PC-9 (cell line): ENCODE measurements around the gene HOMEZ. TPM values are rescaled to one million over a fixed set of nuclear protein-coding genes. Genes with fewer than 3 reads are reported as not detected.
"Not testable (repeated sequence)": the region's sequence is repeated elsewhere in the genome, so short reads cannot be mapped to it uniquely, and the experiment has no call there.

Source experiments
- BruUV-seq: library from RNA; stranded (reverse); fragments of 400-500 nt; replicated peaks from 2 replicates; lab custom pipeline; 2021; lab: Mats Ljungman, UMichigan
- CTCF ChIA-PET: fragments of 300-600 bp; sonication (Branson Sonifier 250); formaldehyde crosslinking; loops from one replicate; lab custom pipeline; 2022; ENCODE audit warnings: antibody characterized with exemption; lab: Charles Lee
- POLR2A ChIA-PET: fragments of 300-600 bp; sonication (Branson Sonifier 250); formaldehyde crosslinking; loops from one replicate; lab custom pipeline; 2022; ENCODE audit warnings: antibody characterized with exemption; ENCODE audit not compliant: unreplicated experiment; lab: Charles Lee
- DNase-seq, 2 experiments: peaks; one replicate each; pipeline versions ENCODE4 v3.0.0 to v3.0.0-alpha.2; 2015 to 2022; ENCODE audit warnings: mixed read lengths in 1 of 2
- H2AFZ ChIP-seq: fragments of 200-600 bp; sonication (generic); 2 replicates; pipeline ENCODE4 v1.8.1; 2017; ENCODE audit warnings: antibody characterized with exemption
- H3F3A ChIP-seq: fragments of 200-600 bp; sonication (generic); 2 replicates; pipeline ENCODE4 v1.8.1; 2017; ENCODE audit warnings: antibody characterized with exemption, mild to moderate bottlenecking, low read depth; ENCODE audit not compliant: insufficient read depth
- H3K27ac ChIP-seq: fragments of 200-600 bp; sonication (generic); 2 replicates; pipeline ENCODE4 v1.6.1; 2016; ENCODE audit warnings: mixed run types
- H3K27me3 ChIP-seq: fragments of 200-600 bp; sonication (generic); 2 replicates; pipeline ENCODE4 v1.6.1; 2016; ENCODE audit warnings: low read depth, mixed run types; ENCODE audit not compliant: insufficient read depth
- H3K36me3 ChIP-seq: fragments of 200-600 bp; sonication (generic); 2 replicates; pipeline ENCODE4 v1.6.1; 2016; ENCODE audit warnings: low read depth, mixed run types
- H3K4me1 ChIP-seq: fragments of 200-600 bp; sonication (generic); replicated peaks from 2 replicates; pipeline ENCODE4 v1.6.1; 2016; ENCODE audit warnings: mixed run types; ENCODE audit not compliant: insufficient read depth
- H3K4me2 ChIP-seq: fragments of 200-600 bp; sonication (generic); 2 replicates; pipeline ENCODE4 v1.6.1; 2017; ENCODE audit warnings: mixed run types
- H3K4me3 ChIP-seq: fragments of 200-600 bp; sonication (generic); 2 replicates; pipeline ENCODE4 v1.6.1; 2016; ENCODE audit warnings: mixed run types
- H3K79me2 ChIP-seq: fragments of 200-600 bp; sonication (generic); 2 replicates; pipeline ENCODE4 v1.6.1; 2017; ENCODE audit warnings: low read depth, mixed run types
- H3K9me2 ChIP-seq: fragments of 200-600 bp; sonication (generic); 2 replicates; pipeline ENCODE4 v1.8.1; 2017; ENCODE audit warnings: mild to moderate bottlenecking; ENCODE audit not compliant: insufficient read depth
- H3K9me3 ChIP-seq: fragments of 200-600 bp; sonication (generic); 2 replicates; pipeline ENCODE4 v1.8.1; 2016; ENCODE audit warnings: low read depth; ENCODE audit not compliant: insufficient read depth
- H4K20me1 ChIP-seq: fragments of 200-600 bp; sonication (generic); 2 replicates; pipeline ENCODE4 v1.8.1; 2017; ENCODE audit not compliant: insufficient read depth
- EZH2 ChIP-seq: fragments of 200-600 bp; sonication (generic); IDR thresholded peaks from 2 replicates; pipeline ENCODE4 v1.8.0; 2017; ENCODE audit warnings: antibody characterized with exemption, low read depth
- intact Hi-C: fragments of 100-400 bp; cut with micrococcal nuclease; formaldehyde crosslinking; loops from one replicate; pipeline ENCODE4 v1.10.0; 2022; ENCODE audit not compliant: unreplicated experiment
- total RNA-seq: library from RNA; stranded (reverse); gene quantifications from 2 replicates; pipeline ENCODE4 v1.2.3, GENCODE V29; 2021
- TF ChIP-seq, protein P1 (sequence below): fragments of 200-600 bp; sonication (generic); conservative IDR thresholded peaks from 2 replicates; pipeline ENCODE4 v1.6.1; 2017; ENCODE audit warnings: mixed run types, antibody characterized with exemption, mild to moderate bottlenecking, moderate library complexity

Gene HOMEZ
- total RNA-seq, 1 experiment from 2014 or later, result 14.0 TPM

DNA sequence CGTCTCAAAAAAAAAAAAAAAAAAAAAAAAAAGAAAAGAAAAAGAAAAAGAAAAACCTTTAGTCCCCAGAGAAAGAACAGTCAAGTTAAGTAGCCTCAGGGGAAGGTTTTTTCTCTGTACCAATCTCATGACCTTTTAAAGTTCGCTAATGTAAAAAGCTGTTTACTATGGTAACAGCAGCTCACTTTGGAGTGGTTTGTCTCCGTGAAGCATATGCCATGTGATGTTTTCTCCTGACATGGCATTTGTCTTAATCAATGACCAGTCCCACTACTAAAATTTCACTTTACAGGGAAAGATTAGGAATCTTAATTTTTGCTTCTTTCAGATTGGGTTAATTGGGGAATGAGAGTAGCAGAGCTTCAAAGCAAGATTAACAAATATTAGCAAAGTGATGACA lies 43.9 kb downstream of the HOMEZ start:
- Histone ChIP-seq H3K9me2 (no peaks in the 10 kb centered on the region), H3F3A (no peaks in the 10 kb centered on the region), H4K20me1 (no peaks in the 10 kb centered on the region), H3K27ac (no peak overlapping the region), H3K27me3 (no peaks in the 10 kb centered on the region), H3K79me2 (no peaks in the 10 kb centered on the region), H3K9me3 (no peaks in the 10 kb centered on the region), H2AFZ (no peak overlapping the region), H3K36me3 (no peaks in the 10 kb centered on the region), H3K4me2 (no peak overlapping the region), H3K4me3 (no peak overlapping the region), H3K4me1 (peaks cover 4% of the 10 kb centered on the region; the same call in 1 of the 2 replicates)
- POLR2A ChIA-PET, result interaction anchor here (0.6 kb wide), 1 partner anchor 46 kb away, joined by 3 read pairs; no protein-coding TSS in a partner anchor
- no peak for DNase-seq
- intact Hi-C loops, result no loop called here
- BruUV-seq, result no TSS peak
- TF ChIP-seq, protein P1, sequence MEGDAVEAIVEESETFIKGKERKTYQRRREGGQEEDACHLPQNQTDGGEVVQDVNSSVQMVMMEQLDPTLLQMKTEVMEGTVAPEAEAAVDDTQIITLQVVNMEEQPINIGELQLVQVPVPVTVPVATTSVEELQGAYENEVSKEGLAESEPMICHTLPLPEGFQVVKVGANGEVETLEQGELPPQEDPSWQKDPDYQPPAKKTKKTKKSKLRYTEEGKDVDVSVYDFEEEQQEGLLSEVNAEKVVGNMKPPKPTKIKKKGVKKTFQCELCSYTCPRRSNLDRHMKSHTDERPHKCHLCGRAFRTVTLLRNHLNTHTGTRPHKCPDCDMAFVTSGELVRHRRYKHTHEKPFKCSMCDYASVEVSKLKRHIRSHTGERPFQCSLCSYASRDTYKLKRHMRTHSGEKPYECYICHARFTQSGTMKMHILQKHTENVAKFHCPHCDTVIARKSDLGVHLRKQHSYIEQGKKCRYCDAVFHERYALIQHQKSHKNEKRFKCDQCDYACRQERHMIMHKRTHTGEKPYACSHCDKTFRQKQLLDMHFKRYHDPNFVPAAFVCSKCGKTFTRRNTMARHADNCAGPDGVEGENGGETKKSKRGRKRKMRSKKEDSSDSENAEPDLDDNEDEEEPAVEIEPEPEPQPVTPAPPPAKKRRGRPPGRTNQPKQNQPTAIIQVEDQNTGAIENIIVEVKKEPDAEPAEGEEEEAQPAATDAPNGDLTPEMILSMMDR, result no peak
- no peak for TF ChIP-seq EZH2
- CTCF ChIA-PET, result no interaction called here

DNA sequence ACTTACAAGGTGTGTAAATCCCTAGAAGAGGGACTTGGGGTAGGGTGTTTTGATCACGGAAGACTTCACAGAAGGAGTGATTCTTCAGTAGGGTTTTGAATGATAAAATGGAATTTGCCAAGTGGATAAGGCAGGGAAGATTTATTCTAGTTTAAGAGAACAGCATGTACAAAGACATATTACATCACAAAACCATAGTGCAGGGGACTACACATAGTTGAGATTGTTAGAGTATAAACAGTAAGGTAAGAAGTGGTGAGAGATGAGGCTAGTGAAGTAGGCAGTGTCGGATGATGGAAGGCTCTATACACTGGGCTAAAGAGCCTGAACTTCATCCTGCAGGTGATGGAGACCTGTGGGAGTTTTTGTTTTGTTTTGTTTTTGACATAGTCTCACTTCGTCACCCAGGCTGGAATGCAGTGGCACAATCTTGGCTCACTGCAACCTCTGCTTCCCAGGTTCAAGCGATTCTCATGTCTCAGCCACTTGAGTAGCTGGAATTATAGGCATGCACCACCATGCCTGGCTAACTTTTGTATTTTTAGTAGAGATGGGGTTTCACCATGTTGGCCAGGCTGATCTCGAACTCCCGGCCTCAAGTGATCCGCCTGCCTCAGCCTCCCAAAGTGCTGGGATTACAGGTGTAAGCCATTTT lies 44.7 kb downstream of the HOMEZ start:
- H3F3A ChIP-seq, BruUV-seq, H3K9me3 ChIP-seq, H3K4me1 ChIP-seq, H3K27ac ChIP-seq, H3K4me3 ChIP-seq, H3K27me3 ChIP-seq, H3K4me2 ChIP-seq, H4K20me1 ChIP-seq, H3K9me2 ChIP-seq, intact Hi-C loops, H2AFZ ChIP-seq, DNase-seq, H3K36me3 ChIP-seq, CTCF ChIA-PET, POLR2A ChIA-PET, H3K79me2 ChIP-seq: not testable (repeated sequence)

DNA sequence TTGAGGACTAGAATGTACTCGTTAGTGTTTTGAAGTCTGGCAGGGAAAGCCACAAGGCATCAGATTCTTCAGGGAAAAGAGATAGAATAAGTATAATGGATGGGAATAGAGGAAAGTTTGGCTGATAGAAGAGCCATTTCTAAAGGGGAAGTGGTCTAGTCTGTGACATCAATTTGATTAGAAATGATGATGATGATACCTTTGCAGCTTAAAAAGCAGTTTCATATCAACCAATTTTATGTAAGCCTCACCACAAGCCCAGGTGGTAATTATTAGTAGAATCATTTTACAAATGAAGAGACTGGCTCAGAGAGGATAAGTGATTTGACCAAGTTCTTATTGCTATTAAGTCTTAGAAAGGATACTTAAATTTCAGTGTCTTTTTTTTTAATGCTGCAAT lies 45.3 kb downstream of the HOMEZ start:
- CTCF ChIA-PET, result no interaction called here
- H3F3A ChIP-seq, result no peaks in the 10 kb centered on the region
- BruUV-seq, result no TSS peak
- H3K27ac ChIP-seq, result no peak overlapping the region
- intact Hi-C loops, result no loop called here
- no peak overlapping the region for H3K4me2 ChIP-seq
- no peaks in the 10 kb centered on the region for H3K79me2 ChIP-seq
- H4K20me1 ChIP-seq, result no peaks in the 10 kb centered on the region
- no peak for DNase-seq
- no peaks in the 10 kb centered on the region for H3K36me3 ChIP-seq
- H3K4me3 ChIP-seq, result no peak overlapping the region
- POLR2A ChIA-PET, result no interaction called here
- TF ChIP-seq, protein P1, result no peak
- TF ChIP-seq EZH2, result no peak
- H3K4me1 ChIP-seq, result peaks cover 4% of the 10 kb centered on the region; the same call in 1 of the 2 replicates
- no peaks in the 10 kb centered on the region for H3K9me3 ChIP-seq
- H2AFZ ChIP-seq, result no peak overlapping the region
- H3K27me3 ChIP-seq, result no peaks in the 10 kb centered on the region
- no peaks in the 10 kb centered on the region for H3K9me2 ChIP-seq
